ENCODE results near the gene LRRC37A2. TPM values are rescaled to one million over a fixed set of nuclear protein-coding genes. Genes with fewer than 3 reads are reported as not detected.
A peak's percentile ranks its signal among the peaks of the same experiment; 100 is the strongest.
"Not testable (repeated sequence)": the region's sequence is repeated elsewhere in the genome, so short reads cannot be mapped to it uniquely, and the experiment has no call there.

The LRRC37A2 gene
- total RNA-seq, 1 donor from 2014 or later = 16.8 TPM

DNA sequence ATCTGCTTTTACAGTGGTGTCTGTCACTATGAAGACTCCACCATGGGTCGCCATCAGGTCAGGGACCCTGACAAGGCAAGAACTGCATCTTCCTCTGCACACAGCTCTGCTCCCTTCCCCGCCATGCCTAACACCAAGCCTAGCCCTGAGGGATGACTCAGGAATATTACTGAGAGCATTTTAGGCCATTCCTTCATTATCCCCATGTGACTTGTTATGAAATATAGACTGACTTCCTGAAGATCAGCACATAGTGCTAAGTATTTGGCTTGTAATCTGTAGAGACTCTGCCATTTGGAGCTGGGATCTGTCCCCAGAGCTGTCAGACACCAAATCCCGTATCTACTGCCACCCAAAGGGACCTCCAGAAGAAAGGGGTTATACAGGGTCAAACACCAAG is 47.8 kb downstream of the LRRC37A2 start:
- H3K36me3 Mint-ChIP-seq (ENCODE audit: unreplicated experiment); H3K9me3 Mint-ChIP-seq (ENCODE audit: unreplicated experiment); H3K27ac Mint-ChIP-seq (ENCODE audit: unreplicated experiment): not testable (repeated sequence)

DNA sequence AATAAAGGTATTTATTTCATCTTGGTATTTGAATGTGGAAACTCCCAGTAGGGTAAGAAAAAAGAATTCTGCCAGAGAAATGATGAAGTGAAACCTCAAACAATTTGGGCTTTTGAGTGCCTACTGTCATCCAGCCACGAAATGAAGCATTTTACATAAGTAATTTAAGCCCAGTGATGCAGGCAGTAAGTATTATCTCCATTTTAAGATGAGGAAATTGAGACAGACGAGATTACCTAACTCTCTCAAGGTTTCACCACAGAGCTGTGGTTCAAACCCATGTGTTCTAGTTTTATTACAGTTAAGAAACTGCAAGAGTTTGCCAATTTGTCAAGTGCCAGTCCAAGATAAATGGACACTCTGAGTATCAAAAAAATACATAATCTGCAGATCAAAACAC is 54.0 kb downstream of the LRRC37A2 start:
- not testable (repeated sequence) for H3K36me3 Mint-ChIP-seq (ENCODE audit: unreplicated experiment); H3K27me3 Mint-ChIP-seq (ENCODE audit: unreplicated experiment); DNase-seq (ENCODE audit: extremely low spot score, unreplicated experiment); H3K4me3 Mint-ChIP-seq (ENCODE audit: unreplicated experiment); H3K9me3 Mint-ChIP-seq (ENCODE audit: unreplicated experiment); H3K27ac Mint-ChIP-seq (ENCODE audit: unreplicated experiment); H3K4me1 Mint-ChIP-seq (ENCODE audit: unreplicated experiment)

More for the DNA sequence above, 47.8 kb downstream of the LRRC37A2 start:
- H3K4me3 Mint-ChIP-seq (ENCODE audit: unreplicated experiment); H3K4me1 Mint-ChIP-seq (ENCODE audit: unreplicated experiment); DNase-seq (ENCODE audit: extremely low spot score, unreplicated experiment); H3K27me3 Mint-ChIP-seq (ENCODE audit: unreplicated experiment): not testable (repeated sequence)

DNA sequence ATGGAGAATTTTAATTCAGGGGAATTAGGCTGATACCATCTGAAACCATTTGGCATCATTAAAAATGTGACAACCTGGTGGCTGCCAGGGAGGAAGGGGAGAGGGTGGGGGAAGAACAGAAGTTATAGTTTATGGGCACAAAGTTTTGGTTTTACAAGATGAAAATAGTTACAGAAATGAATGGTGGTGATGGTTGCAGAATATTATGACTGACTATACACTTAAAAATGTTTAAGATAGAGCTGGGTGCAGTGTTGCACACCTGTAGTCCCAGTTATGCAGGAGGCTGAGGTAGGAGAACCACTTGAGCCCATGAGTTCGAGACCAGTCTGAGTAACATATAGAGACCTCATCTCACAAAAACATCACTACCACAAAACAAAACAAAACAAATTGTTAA is 54.7 kb downstream of the LRRC37A2 start:
- not testable (repeated sequence) for H3K4me3 Mint-ChIP-seq (ENCODE audit: unreplicated experiment); H3K4me1 Mint-ChIP-seq (ENCODE audit: unreplicated experiment); DNase-seq (ENCODE audit: extremely low spot score, unreplicated experiment); H3K27me3 Mint-ChIP-seq (ENCODE audit: unreplicated experiment); H3K9me3 Mint-ChIP-seq (ENCODE audit: unreplicated experiment); H3K27ac Mint-ChIP-seq (ENCODE audit: unreplicated experiment); H3K36me3 Mint-ChIP-seq (ENCODE audit: unreplicated experiment)

DNA sequence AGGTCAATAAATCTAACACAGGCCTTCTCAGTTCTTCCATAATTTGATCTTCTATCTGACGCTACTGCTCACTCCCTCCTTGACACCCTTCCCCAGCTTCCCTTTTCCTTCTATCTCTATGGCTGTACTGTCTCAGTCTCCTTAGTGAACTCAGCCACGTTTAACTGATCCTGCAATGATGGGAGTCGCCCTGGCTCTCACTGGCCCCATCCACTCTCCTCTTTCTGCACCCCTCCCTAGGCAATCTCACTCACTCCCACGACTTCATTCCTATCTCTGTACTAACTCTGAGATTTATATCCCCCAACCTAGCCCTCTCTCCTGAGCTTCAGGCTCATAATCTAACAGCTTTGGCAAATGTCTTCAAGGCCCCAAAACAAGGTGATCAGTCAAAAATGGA is 59.5 kb downstream of the LRRC37A2 start:
- not testable (repeated sequence) for H3K27me3 Mint-ChIP-seq (ENCODE audit: unreplicated experiment); H3K4me3 Mint-ChIP-seq (ENCODE audit: unreplicated experiment); H3K9me3 Mint-ChIP-seq (ENCODE audit: unreplicated experiment); H3K4me1 Mint-ChIP-seq (ENCODE audit: unreplicated experiment); H3K36me3 Mint-ChIP-seq (ENCODE audit: unreplicated experiment); H3K27ac Mint-ChIP-seq (ENCODE audit: unreplicated experiment); DNase-seq (ENCODE audit: extremely low spot score, unreplicated experiment)

DNA sequence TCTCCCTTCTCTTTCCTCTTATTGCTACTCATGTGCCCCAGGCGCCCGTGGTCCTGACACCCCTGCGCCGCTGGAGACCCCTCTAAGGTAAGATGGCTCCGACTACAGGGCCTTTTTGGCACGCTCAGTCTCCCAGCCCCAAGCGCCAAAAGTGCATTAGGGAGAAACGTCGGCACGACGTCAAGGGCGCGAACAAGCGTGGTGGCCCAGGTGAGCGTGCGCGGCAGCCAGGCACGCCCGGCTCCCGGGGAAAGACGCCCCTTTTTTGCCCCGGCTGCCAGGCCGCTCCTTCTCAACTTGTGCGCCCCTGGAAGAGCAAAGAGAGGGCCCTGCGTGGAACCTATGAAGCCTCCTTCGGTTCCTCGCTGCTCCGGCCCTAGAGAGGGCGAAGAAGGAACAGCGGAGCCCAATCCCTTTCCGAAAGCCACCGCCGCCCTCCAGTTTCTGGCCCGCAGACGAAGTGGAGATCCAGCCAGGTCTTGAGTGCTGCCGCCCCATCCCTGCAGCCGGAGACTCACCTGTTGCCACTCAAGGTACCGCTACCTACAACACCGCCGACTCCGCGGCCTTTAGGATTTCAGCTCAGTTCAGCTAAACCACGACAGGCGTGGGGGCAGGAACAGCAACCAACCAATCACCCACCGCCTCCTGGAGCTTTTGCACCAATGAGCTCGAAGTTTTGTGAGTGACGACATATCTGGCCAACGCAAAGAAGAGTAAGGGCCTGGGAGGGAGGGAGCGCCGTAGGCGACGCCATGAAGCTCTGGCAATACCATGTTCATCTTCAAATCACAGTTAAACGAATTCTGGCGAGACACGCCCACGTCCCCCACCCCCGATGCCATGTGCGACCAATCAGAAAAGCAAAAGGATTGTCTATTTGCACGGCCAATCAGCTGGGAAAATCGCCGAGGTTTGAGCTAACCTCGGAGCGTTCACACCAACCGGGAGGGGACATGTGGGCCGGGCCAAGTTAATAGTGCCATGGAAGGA is 67.1 kb downstream of the LRRC37A2 start, which contains the start of gene ARL17A:
Gene ARL17A (minus strand): TSS at position 609 of the 993 bp plus-strand sequence. CDS start 3,369 bp downstream, outside the sequence.
- H3K27ac Mint-ChIP-seq (ENCODE audit: unreplicated experiment); H3K9me3 Mint-ChIP-seq (ENCODE audit: unreplicated experiment); H3K36me3 Mint-ChIP-seq (ENCODE audit: unreplicated experiment); H3K4me1 Mint-ChIP-seq (ENCODE audit: unreplicated experiment); H3K27me3 Mint-ChIP-seq (ENCODE audit: unreplicated experiment): not testable (repeated sequence)
- DNase-seq (ENCODE audit: extremely low spot score, unreplicated experiment) = peak; percentile 93
- peak within 1 kb of the TSS; percentile 61 for H3K4me3 Mint-ChIP-seq (ENCODE audit: unreplicated experiment)

DNA sequence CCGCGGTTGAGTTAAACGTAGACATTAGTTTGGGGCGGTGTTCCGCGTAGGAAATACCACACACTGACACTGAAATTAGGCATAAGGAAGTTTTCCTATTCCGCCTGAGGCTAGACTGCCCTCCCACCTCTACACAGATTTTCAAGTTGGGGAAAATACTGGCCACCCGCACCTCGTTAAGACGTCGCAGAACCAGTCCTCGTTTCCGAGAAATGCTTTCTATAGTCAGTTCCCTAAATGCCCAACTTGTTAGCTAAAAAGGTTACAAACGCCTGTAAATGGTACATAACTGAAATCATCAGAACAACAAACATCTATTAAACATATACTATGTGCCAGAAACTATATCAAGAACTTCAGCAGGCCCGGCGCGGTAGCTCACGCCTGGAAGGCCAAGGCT is 67.8 kb downstream of the LRRC37A2 start:
- not testable (repeated sequence) for H3K4me1 Mint-ChIP-seq (ENCODE audit: unreplicated experiment); H3K9me3 Mint-ChIP-seq (ENCODE audit: unreplicated experiment); DNase-seq (ENCODE audit: extremely low spot score, unreplicated experiment); H3K27ac Mint-ChIP-seq (ENCODE audit: unreplicated experiment); H3K36me3 Mint-ChIP-seq (ENCODE audit: unreplicated experiment); H3K27me3 Mint-ChIP-seq (ENCODE audit: unreplicated experiment)
- H3K4me3 Mint-ChIP-seq (ENCODE audit: unreplicated experiment) = peak overlapping the region; percentile 61

DNA sequence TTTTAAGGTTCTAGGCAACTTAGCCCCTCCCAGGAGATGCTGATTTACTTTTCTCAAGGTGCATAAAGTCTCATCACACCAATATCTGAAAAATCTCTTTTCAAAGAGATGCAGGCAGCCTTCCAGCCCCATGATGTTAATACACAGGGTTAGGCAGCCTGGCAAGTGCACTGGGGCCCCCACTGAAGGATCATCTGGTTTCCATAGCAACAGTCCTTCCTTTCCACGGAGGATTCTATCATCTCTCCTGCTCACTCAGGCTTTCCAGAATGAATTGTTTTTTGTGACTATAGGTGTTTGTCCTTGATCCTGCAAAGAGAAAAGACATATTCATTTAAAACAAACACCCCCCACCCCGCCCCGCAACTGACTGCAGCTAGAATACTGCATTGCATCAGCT is 73.2 kb downstream of the LRRC37A2 start:
- not testable (repeated sequence) for H3K4me3 Mint-ChIP-seq (ENCODE audit: unreplicated experiment); DNase-seq (ENCODE audit: extremely low spot score, unreplicated experiment); H3K9me3 Mint-ChIP-seq (ENCODE audit: unreplicated experiment); H3K36me3 Mint-ChIP-seq (ENCODE audit: unreplicated experiment); H3K27me3 Mint-ChIP-seq (ENCODE audit: unreplicated experiment); H3K27ac Mint-ChIP-seq (ENCODE audit: unreplicated experiment); H3K4me1 Mint-ChIP-seq (ENCODE audit: unreplicated experiment)

DNA sequence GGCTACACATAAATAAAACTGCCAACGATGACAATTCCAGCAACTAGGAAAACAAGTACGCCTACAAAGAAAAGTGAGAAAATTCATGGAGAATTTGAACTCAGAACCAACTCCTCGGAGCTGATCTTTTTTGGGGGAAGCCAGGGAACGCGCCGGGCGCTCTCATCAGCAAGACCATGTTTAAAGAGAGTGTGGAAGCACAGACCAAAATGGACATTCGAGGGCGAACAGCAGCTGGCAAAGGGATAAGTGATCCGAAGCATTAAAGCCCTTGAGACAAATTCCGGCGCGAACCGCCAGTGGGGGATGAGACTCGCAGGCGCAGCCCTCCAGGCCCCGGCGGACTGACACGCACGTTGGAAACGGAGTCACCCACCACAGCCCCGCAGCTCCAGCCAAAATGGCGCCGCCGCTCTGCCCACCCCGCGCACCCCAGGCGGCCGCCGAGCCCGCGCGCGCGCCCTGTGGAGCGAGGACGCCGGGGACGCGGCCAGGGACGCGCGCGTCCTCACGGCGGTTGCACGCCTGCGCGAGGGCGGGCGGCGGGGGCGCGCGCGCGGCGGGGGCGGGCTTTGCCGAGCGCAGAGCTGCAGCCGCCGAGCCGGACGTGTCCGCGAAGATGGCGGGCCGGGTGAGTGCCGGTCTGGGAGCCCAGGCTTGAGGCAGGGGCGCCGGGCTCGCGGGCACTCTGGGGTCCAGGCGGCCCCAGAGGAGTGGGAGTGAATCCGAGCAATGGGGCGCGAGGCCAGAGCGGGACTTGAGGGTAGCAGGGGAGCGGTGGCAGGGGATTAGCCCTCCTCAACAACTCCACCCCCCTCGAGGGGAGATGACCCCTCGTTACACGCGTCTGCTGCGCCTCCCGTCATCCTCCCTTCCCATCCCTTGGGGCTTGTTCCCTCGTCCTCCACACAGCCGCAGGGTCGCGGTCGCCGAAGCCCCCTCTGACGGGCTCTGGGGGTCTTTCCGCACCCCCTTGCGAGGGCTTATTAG is 78.2 kb downstream of the LRRC37A2 start, which contains the start of gene NSF:
Gene NSF (plus strand): TSS at position 513 of the 990 bp plus-strand sequence. CDS start 107 bp downstream, at position 620.
- not testable (repeated sequence) for DNase-seq (ENCODE audit: extremely low spot score, unreplicated experiment); H3K9me3 Mint-ChIP-seq (ENCODE audit: unreplicated experiment); H3K36me3 Mint-ChIP-seq (ENCODE audit: unreplicated experiment); H3K4me1 Mint-ChIP-seq (ENCODE audit: unreplicated experiment); H3K4me3 Mint-ChIP-seq (ENCODE audit: unreplicated experiment); H3K27ac Mint-ChIP-seq (ENCODE audit: unreplicated experiment); H3K27me3 Mint-ChIP-seq (ENCODE audit: unreplicated experiment)

DNA sequence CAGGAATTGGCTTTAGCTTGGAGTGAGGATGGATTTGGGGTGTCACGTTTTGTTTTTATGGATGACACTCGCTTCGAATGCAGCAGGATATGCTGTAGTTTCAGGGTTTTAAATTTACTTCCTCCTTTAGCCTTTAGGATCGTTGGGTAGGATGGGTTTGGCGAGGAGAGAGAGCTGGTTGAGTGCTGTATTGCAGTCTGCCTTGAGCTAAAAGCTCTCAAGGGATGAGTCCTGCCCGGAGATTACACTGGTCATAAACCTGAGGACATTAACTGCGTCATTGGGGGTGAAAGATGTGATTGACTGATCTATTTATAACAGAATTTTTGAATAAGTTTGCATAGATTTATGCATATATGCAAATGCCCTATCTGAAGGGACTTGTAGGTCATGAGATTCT is 79.1 kb downstream of the LRRC37A2 start:
- not testable (repeated sequence) for H3K36me3 Mint-ChIP-seq (ENCODE audit: unreplicated experiment); H3K4me1 Mint-ChIP-seq (ENCODE audit: unreplicated experiment); H3K27me3 Mint-ChIP-seq (ENCODE audit: unreplicated experiment); H3K4me3 Mint-ChIP-seq (ENCODE audit: unreplicated experiment); H3K9me3 Mint-ChIP-seq (ENCODE audit: unreplicated experiment); H3K27ac Mint-ChIP-seq (ENCODE audit: unreplicated experiment); DNase-seq (ENCODE audit: extremely low spot score, unreplicated experiment)

DNA sequence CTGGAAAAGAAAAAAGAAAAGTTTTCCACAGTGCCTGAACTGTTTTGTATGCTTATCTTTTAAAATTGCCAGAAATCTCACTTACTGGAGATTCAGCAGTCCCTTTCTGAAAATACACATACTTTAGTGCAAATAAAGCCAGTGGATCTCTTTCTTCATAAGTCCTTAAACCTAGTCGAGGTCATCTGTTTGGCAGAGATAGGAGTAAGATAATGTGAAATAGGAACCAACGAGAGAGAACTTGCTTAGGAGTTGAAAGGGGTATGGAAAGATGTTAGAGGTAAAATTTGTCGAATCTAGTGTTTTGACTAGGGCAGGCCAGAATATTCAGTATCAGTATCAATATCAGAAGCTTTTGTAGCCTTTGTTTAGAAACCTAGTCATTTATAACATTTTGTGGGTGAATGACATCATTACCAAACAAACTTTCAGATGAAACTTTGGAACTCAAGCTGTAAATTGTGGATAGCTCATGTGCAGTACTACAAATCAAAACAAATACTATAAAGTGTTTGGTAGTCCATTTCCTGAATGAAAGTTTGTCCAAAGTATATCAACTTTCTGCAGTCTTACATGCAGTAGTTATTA is 86.2 kb downstream of the LRRC37A2 start:
- not testable (repeated sequence) for H3K27ac Mint-ChIP-seq (ENCODE audit: unreplicated experiment); H3K4me1 Mint-ChIP-seq (ENCODE audit: unreplicated experiment); H3K9me3 Mint-ChIP-seq (ENCODE audit: unreplicated experiment); DNase-seq (ENCODE audit: extremely low spot score, unreplicated experiment); H3K27me3 Mint-ChIP-seq (ENCODE audit: unreplicated experiment); H3K4me3 Mint-ChIP-seq (ENCODE audit: unreplicated experiment); H3K36me3 Mint-ChIP-seq (ENCODE audit: unreplicated experiment)

DNA sequence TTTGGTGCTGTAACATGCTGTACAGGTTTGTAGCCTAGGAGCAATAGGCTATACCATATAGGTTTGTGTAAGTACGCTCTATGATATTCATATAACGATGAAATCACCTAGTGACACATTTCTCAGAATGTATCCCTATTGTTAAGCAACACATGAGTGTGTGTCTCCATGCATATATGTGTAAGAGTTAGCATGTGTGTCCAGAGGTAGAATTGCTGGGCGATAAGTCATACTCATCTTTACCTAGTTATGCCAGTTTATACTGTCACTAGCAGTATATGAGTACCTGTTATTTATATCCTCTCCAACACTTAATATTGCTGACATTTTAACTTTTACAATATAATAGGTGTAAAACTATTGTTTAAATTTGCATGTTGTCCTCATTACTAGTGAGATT is 88.5 kb downstream of the LRRC37A2 start:
- not testable (repeated sequence) for H3K27ac Mint-ChIP-seq (ENCODE audit: unreplicated experiment); H3K9me3 Mint-ChIP-seq (ENCODE audit: unreplicated experiment); H3K27me3 Mint-ChIP-seq (ENCODE audit: unreplicated experiment); H3K4me3 Mint-ChIP-seq (ENCODE audit: unreplicated experiment); DNase-seq (ENCODE audit: extremely low spot score, unreplicated experiment); H3K36me3 Mint-ChIP-seq (ENCODE audit: unreplicated experiment); H3K4me1 Mint-ChIP-seq (ENCODE audit: unreplicated experiment)
